Right cardiac atrium (tissue), 5 donors: ENCODE results near the gene TMEM138. TPM values are rescaled to one million over a fixed set of nuclear protein-coding genes. Genes with fewer than 3 reads are reported as not detected.
A peak's percentile ranks its signal among the peaks of the same experiment; 100 is the strongest.

Experiments
- ATAC-seq, 2 donors: fragments of 200-7000 bp; cut with Tn5 transposase; one replicate each; pipeline versions ENCODE4 v1.8.0 to v1.9.1; 2020; ENCODE audit warnings: moderate library complexity in 2 of 2, mild to moderate bottlenecking in 1 of 2
- DNase-seq, 3 donors: peaks; one replicate each; pipeline ENCODE4 v3.0.0-alpha.2; 2020
- H3K27ac ChIP-seq: one replicate; pipeline ENCODE4 v1.5.1; 2013; ENCODE audit warnings: mild to moderate bottlenecking, low read length, control low read depth, moderate library complexity
- H3K27me3 ChIP-seq: one replicate; pipeline ENCODE4 v1.6.1; 2013; ENCODE audit not compliant: control insufficient read depth, insufficient read depth
- H3K4me1 ChIP-seq: one replicate; pipeline ENCODE4 v1.6.1; 2013; ENCODE audit warnings: low read length; ENCODE audit not compliant: control insufficient read depth, insufficient read depth
- H3K4me3 ChIP-seq: one replicate; pipeline ENCODE4 v1.5.1; 2013; ENCODE audit warnings: low read length, control low read depth
- H3K9me3 ChIP-seq: one replicate; pipeline ENCODE4 v1.6.1; 2013; ENCODE audit warnings: low read length; ENCODE audit not compliant: control insufficient read depth
- WGBS: extraction: QIAGEN DNeasy Blood & Tissue Kit; methylation state at CpG from one replicate; pipeline ENCODE4 v1.1.7; 2013; 5-methylcytosine and 5-hydroxymethylcytosine counted together
- intact Hi-C, 4 donors: fragments of 100-400 bp; cut with DNase I; formaldehyde crosslinking; loops; one replicate each; pipeline versions ENCODE4 v1.11.0 to v1.14.0; 2022 to 2023
- polyA plus RNA-seq: library from polyadenylated mRNA; stranded (reverse); fragments of 200-250 nt; gene quantifications from one replicate; pipeline ENCODE4 v1.2.3, GENCODE V29; 2013
- total RNA-seq, 4 donors: library from RNA; stranded (reverse); fragmentation: NEBNext Ultra II Directional; extraction: Animal tissue kit (Norgen Biotek cat#: 25700); gene quantifications; one replicate each; pipeline ENCODE4 v1.2.1, GENCODE V29; 2021
- donor health status: healthy with polysubstance abuse.
- donor health status: DM: no; HTN: yes; CAD: no.
- donor health status: DM: no; HTN: no; CAD: no.
- donor health status: DM: no; HTN: yes; CAD: no; lungs with severe emphysema.
- donor health status: DM: yes; HTN: yes; CAD: no.

Gene TMEM138
- total and polyA plus RNA-seq, 5 donors: 23.9 to 27.4 (median 26.9) TPM

- peaks cover 4% of the 10 kb centered on the region for H3K4me1 ChIP-seq
- H3K27ac ChIP-seq: no peak overlapping the region
- H3K9me3 ChIP-seq: no peaks in the 10 kb centered on the region
- no peak for DNase-seq
- no peaks in the 10 kb centered on the region for H3K27me3 ChIP-seq
- intact Hi-C loops: no loop called here
- WGBS: 75% methylated on average over 3 of the region's 3 CpGs
- H3K4me3 ChIP-seq: no peak overlapping the region
- ATAC-seq: no peak
These were observed 51.3 kb downstream of the TMEM138 start for GRCh38 chr11:61413496-61413895.

GRCh38 chr11:61414547-61414946 lies 52.4 kb downstream of the TMEM138 start:
- Histone ChIP-seq H3K27me3 (no peaks in the 10 kb centered on the region), H3K27ac (no peak overlapping the region), H3K4me1 (peaks cover 4% of the 10 kb centered on the region), H3K4me3 (no peak overlapping the region), H3K9me3 (no peaks in the 10 kb centered on the region)
- WGBS: 69% methylated on average over 2 of the region's 2 CpGs
- intact Hi-C loops: no loop called here
- no peak for DNase-seq
- ATAC-seq: no peak

GRCh38 chr11:61415381-61415780 lies 53.2 kb downstream of the TMEM138 start:
- no peak overlapping the region for H3K27ac ChIP-seq
- intact Hi-C loops: no loop called here
- DNase-seq (no peak), ATAC-seq (no peak)
- H3K4me3 ChIP-seq: no peak overlapping the region
- H3K27me3 ChIP-seq: no peaks in the 10 kb centered on the region
- H3K4me1 ChIP-seq: peaks cover 4% of the 10 kb centered on the region
- no peaks in the 10 kb centered on the region for H3K9me3 ChIP-seq
- 93% methylated on average over 6 of the region's 6 CpGs for WGBS

GRCh38 chr11:61416941-61417340 lies 54.8 kb downstream of the TMEM138 start:
- intact Hi-C loops: no loop called here
- ATAC-seq (no peak), DNase-seq (no peak)
- no peak overlapping the region for H3K4me3 ChIP-seq
- peaks cover 4% of the 10 kb centered on the region for H3K4me1 ChIP-seq
- no peak overlapping the region for H3K27ac ChIP-seq
- 56% methylated on average over 3 of the region's 3 CpGs for WGBS
- no peaks in the 10 kb centered on the region for H3K9me3 ChIP-seq
- no peaks in the 10 kb centered on the region for H3K27me3 ChIP-seq

GRCh38 chr11:61417670-61418069 lies 55.5 kb downstream of the TMEM138 start:
- ATAC-seq: peak in 1 of 2 donors; percentile 45
- no peaks in the 10 kb centered on the region for H3K9me3 ChIP-seq
- no peak overlapping the region for H3K27ac ChIP-seq
- no peak for DNase-seq
- H3K4me3 ChIP-seq: no peak overlapping the region
- no peaks in the 10 kb centered on the region for H3K27me3 ChIP-seq
- 42% methylated on average over 2 of the region's 2 CpGs for WGBS
- intact Hi-C loops: no loop called here
- peaks cover 4% of the 10 kb centered on the region for H3K4me1 ChIP-seq

- Histone ChIP-seq H3K4me1 (peaks cover 4% of the 10 kb centered on the region), H3K9me3 (no peaks in the 10 kb centered on the region), H3K27me3 (no peaks in the 10 kb centered on the region), H3K27ac (no peak overlapping the region), H3K4me3 (no peak overlapping the region)
- intact Hi-C loops: no loop called here
- ATAC-seq (no peak), DNase-seq (no peak)
These were observed 56.0 kb downstream of the TMEM138 start for GRCh38 chr11:61418136-61418535.

Other genes starting within 250 kb of the TMEM138 start
- gene VPS37C, start 200.9 kb upstream of the TMEM138 start, total RNA-seq: 10 to 100 TPM; 17.6 to 25.4 (median 19.6) TPM
- 14.6 TPM for gene VPS37C, start 200.9 kb upstream of the TMEM138 start, polyA plus RNA-seq
- 1 to 10 TPM in 3 of 4 donors, under 1 TPM in 1; 0.59 to 2.5 (median 1.6) TPM for gene PGA3, start 158.9 kb upstream of the TMEM138 start, total RNA-seq
- gene PGA3, start 158.9 kb upstream of the TMEM138 start, polyA plus RNA-seq: 1.7 TPM
- gene PGA4, start 140.0 kb upstream of the TMEM138 start, total RNA-seq: 1 to 10 TPM in 2 of 4 donors, under 1 TPM in 2; 0.71 to 7.4 (median 2.8) TPM
- 4.1 TPM for gene PGA4, start 140.0 kb upstream of the TMEM138 start, polyA plus RNA-seq
- 1 to 10 TPM in 2 of 4 donors, under 1 TPM in 2; 0.54 to 3.4 (median 0.81) TPM for gene PGA5, start 121.2 kb upstream of the TMEM138 start, total RNA-seq
- gene PGA5, start 121.2 kb upstream of the TMEM138 start, polyA plus RNA-seq: 3.6 TPM
- 1 to 10 TPM in 3 of 4 donors, under 1 TPM in 1; 0.97 to 2.2 (median 1.3) TPM for gene VWCE, start 67.1 kb upstream of the TMEM138 start, total RNA-seq
- 0.70 TPM for gene VWCE, start 67.1 kb upstream of the TMEM138 start, polyA plus RNA-seq
- gene DDB1, start 29.3 kb upstream of the TMEM138 start, total RNA-seq: 100 to 1,000 TPM; 126 to 132 (median 130) TPM
- 103 TPM for gene DDB1, start 29.3 kb upstream of the TMEM138 start, polyA plus RNA-seq
- 10 to 100 TPM; 12.7 to 19.0 (median 16.7) TPM for gene TKFC, start 29.1 kb upstream of the TMEM138 start, total RNA-seq
- 15.7 TPM for gene TKFC, start 29.1 kb upstream of the TMEM138 start, polyA plus RNA-seq
- 10 to 100 TPM; 15.0 to 18.5 (median 17.9) TPM for gene CYB561A3, start 492 bp upstream of the TMEM138 start, total RNA-seq
- gene CYB561A3, start 492 bp upstream of the TMEM138 start, polyA plus RNA-seq: 11.6 TPM
- gene TMEM216, start 30.2 kb downstream of the TMEM138 start, total RNA-seq: 1 to 10 TPM; 4.6 to 7.5 (median 5.4) TPM
- gene TMEM216, start 30.2 kb downstream of the TMEM138 start, polyA plus RNA-seq: 6.8 TPM
- gene CPSF7, start 67.6 kb downstream of the TMEM138 start, total RNA-seq: 10 to 100 TPM; 40.8 to 49.2 (median 43.5) TPM
- 26.0 TPM for gene CPSF7, start 67.6 kb downstream of the TMEM138 start, polyA plus RNA-seq
- 10 to 100 TPM; 32.9 to 41.2 (median 33.3) TPM for gene SDHAF2, start 67.8 kb downstream of the TMEM138 start, total RNA-seq
- 57.8 TPM for gene SDHAF2, start 67.8 kb downstream of the TMEM138 start, polyA plus RNA-seq
- under 1 TPM; 0.09 to 0.86 (median 0.68) TPM for gene LRRC10B, start 146.4 kb downstream of the TMEM138 start, total RNA-seq
- 0.57 TPM for gene LRRC10B, start 146.4 kb downstream of the TMEM138 start, polyA plus RNA-seq
- 10 to 100 TPM; 17.4 to 48.3 (median 43.5) TPM for gene SYT7, start 218.7 kb downstream of the TMEM138 start, total RNA-seq
- gene SYT7, start 218.7 kb downstream of the TMEM138 start, polyA plus RNA-seq: 36.2 TPM